GM23338 (cell line): ENCODE results near the gene TMEM30A. TPM values are rescaled to one million over a fixed set of nuclear protein-coding genes. Genes with fewer than 3 reads are reported as not detected.

Experiments used
- ATAC-seq: fragments of 200-7000 bp; cut with Tn5 transposase; 3 replicates; pipeline ENCODE4 v1.9.1; 2020
- DNase-seq: peaks from one replicate; pipeline ENCODE4 v3.0.0-alpha.2; 2015; ENCODE audit warnings: low spot score
- H2AFZ ChIP-seq: fragments of 200-600 bp; sonication (generic); 2 replicates; pipeline ENCODE4 v1.8.0; 2016; ENCODE audit warnings: antibody characterized with exemption, mild to moderate bottlenecking, moderate library complexity
- H3F3A ChIP-seq: fragments of 200-600 bp; sonication (generic); replicated peaks from 2 replicates; pipeline ENCODE4 v1.8.0; 2017; ENCODE audit warnings: antibody characterized with exemption, mixed run types, low read depth
- H3K27ac ChIP-seq: fragments of 200-600 bp; sonication (generic); 2 replicates; pipeline ENCODE4 v1.6.1; 2016; ENCODE audit warnings: low read depth
- H3K27me3 ChIP-seq: fragments of 200-600 bp; sonication (generic); 2 replicates; pipeline ENCODE4 v1.8.0; 2016; ENCODE audit warnings: mild to moderate bottlenecking, mixed run types, moderate library complexity; ENCODE audit not compliant: insufficient read depth
- H3K36me3 ChIP-seq: fragments of 200-600 bp; sonication (generic); 2 replicates; pipeline ENCODE4 v1.8.0; 2016; ENCODE audit warnings: mild to moderate bottlenecking; ENCODE audit not compliant: insufficient read depth
- H3K4me1 ChIP-seq: fragments of 200-600 bp; sonication (generic); 2 replicates; pipeline ENCODE4 v1.8.0; 2016; ENCODE audit warnings: mild to moderate bottlenecking, moderate library complexity; ENCODE audit not compliant: insufficient read depth
- H3K4me2 ChIP-seq: fragments of 200-600 bp; sonication (generic); 2 replicates; pipeline ENCODE4 v1.7.1; 2017; ENCODE audit warnings: mixed run types
- H3K4me3 ChIP-seq: fragments of 200-600 bp; sonication (generic); 2 replicates; pipeline ENCODE4 v1.6.1; 2016; ENCODE audit warnings: mixed run types
- H3K79me2 ChIP-seq: fragments of 200-600 bp; sonication (generic); replicated peaks from 2 replicates; pipeline ENCODE4 v1.8.0; 2017; ENCODE audit warnings: mild to moderate bottlenecking; ENCODE audit not compliant: insufficient read depth
- H3K9me2 ChIP-seq: fragments of 200-600 bp; sonication (generic); 2 replicates; pipeline ENCODE4 v1.8.0; 2017; ENCODE audit not compliant: insufficient read depth
- H4K20me1 ChIP-seq: fragments of 200-600 bp; sonication (generic); replicated peaks from 2 replicates; pipeline ENCODE4 v1.8.0; 2017; ENCODE audit warnings: mild to moderate bottlenecking; ENCODE audit not compliant: insufficient read depth
- H3K27ac Mint-ChIP-seq: 2 replicates; pipeline ENCODE4 v1.8.0; 2020; ENCODE audit warnings: inconsistent platforms, mild to moderate bottlenecking, moderate library complexity, mixed read lengths
- H3K27me3 Mint-ChIP-seq: 3 replicates; pipeline ENCODE4 v1.8.0; 2022; ENCODE audit warnings: low read depth, mild to moderate bottlenecking, moderate library complexity, mixed read lengths, inconsistent platforms; ENCODE audit not compliant: insufficient read depth, poor library complexity
- H3K36me3 Mint-ChIP-seq: 3 replicates; pipeline ENCODE4 v1.8.0; 2021; ENCODE audit warnings: low read depth, mild to moderate bottlenecking, inconsistent platforms, moderate library complexity, mixed read lengths
- H3K4me1 Mint-ChIP-seq: 3 replicates; pipeline ENCODE4 v1.8.0; 2020; ENCODE audit warnings: mild to moderate bottlenecking, inconsistent platforms, mixed read lengths
- H3K4me3 Mint-ChIP-seq: 3 replicates; pipeline ENCODE4 v1.8.0; 2021; ENCODE audit warnings: moderate library complexity, mild to moderate bottlenecking, inconsistent platforms, mixed read lengths
- H3K9me3 Mint-ChIP-seq: 3 replicates; pipeline ENCODE4 v1.8.0; 2020; ENCODE audit warnings: moderate library complexity, mild to moderate bottlenecking, inconsistent platforms, mixed read lengths
- CREB1 ChIP-seq: fragments of 250-450 bp; sonication (Bioruptor Pico); IDR thresholded peaks from 2 replicates; pipeline ENCODE4 v1.5.0; 2020; ENCODE audit warnings: low read depth, mild to moderate bottlenecking, moderate library complexity
- ETS1 ChIP-seq: IDR thresholded peaks from 2 replicates; pipeline ENCODE4 v1.6.1; 2016; ENCODE audit warnings: antibody characterized with exemption
- EZH2 ChIP-seq: fragments of 200-600 bp; sonication (generic); IDR thresholded peaks from one replicate; pipeline ENCODE4 v1.8.0; 2017; ENCODE audit warnings: antibody characterized with exemption, mild to moderate bottlenecking, low read depth; ENCODE audit not compliant: unreplicated experiment
- JUNB ChIP-seq: IDR thresholded peaks from one replicate; pipeline ENCODE4 v1.6.1; 2016; ENCODE audit warnings: antibody characterized with exemption; ENCODE audit not compliant: unreplicated experiment
- NANOG ChIP-seq: IDR thresholded peaks from 2 replicates; pipeline ENCODE4 v1.6.1; 2016; ENCODE audit warnings: antibody characterized with exemption, borderline replicate concordance
- POLR2AphosphoS5 ChIP-seq: IDR thresholded peaks from 2 replicates; pipeline ENCODE4 v1.6.1; 2016; ENCODE audit warnings: antibody characterized with exemption, low read depth
- ZNF114 ChIP-seq: fragments of 250-450 bp; sonication (Bioruptor Pico); IDR thresholded peaks from 2 replicates; pipeline ENCODE4 v1.5.0; 2020; ENCODE audit warnings: mild to moderate bottlenecking, moderate library complexity
- ZNF462 ChIP-seq: fragments of 250-450 bp; sonication (Bioruptor Pico); IDR thresholded peaks from 2 replicates; pipeline ENCODE4 v1.5.0; 2020; ENCODE audit warnings: mild to moderate bottlenecking, moderate library complexity
- polyA plus RNA-seq: library from polyadenylated mRNA; unstranded; fragments of >200 nt; fragmentation: Nextera tagmentation; extraction: Ambion mirVana; gene quantifications from 2 replicates; pipeline ENCODE4 v1.2.1, GENCODE V29; 2016
- total RNA-seq: library from RNA; depleted of rRNA; stranded (reverse); fragments of >200 nt; shearing (Covaris generic); gene quantifications from 2 replicates; pipeline ENCODE4 v1.2.3, GENCODE V29; 2014

The TMEM30A gene
- total and polyA plus RNA-seq, 2 experiments from 2014 or later = 61.7 to 99.9 TPM

GRCh38 chr6:75243333-75244062, 41.1 kb downstream of the TMEM30A start, which contains the start of gene COX7A2:
TSS of gene COX7A2 (minus strand) at chr6:75243801. CDS start at chr6:75243734, 67 bp downstream.
- ATAC-seq (peak; percentile 97), DNase-seq (peak; percentile 99)
- peaks cover 32% of the 10 kb centered on the region for H3K36me3 Mint-ChIP-seq
- peak within 1 kb of the TSS; percentile 98 for H3K27ac Mint-ChIP-seq
- peak within 1 kb of the TSS; percentile 94 for H3K4me3 Mint-ChIP-seq
- Histone ChIP-seq H3F3A (no peaks in the 10 kb centered on the region; the same call in 1 of the 2 replicates), H3K27me3 (no peaks in the 10 kb centered on the region), H3K27ac (peak within 1 kb of the TSS; percentile 93), H2AFZ (peak within 1 kb of the TSS; percentile 50; the same call in 1 of the 2 replicates), H3K79me2 (peaks cover 35% of the 10 kb centered on the region), H3K9me2 (no peaks in the 10 kb centered on the region), H4K20me1 (peaks cover 4% of the 10 kb centered on the region; the same call in 1 of the 2 replicates), H3K4me3 (peak within 1 kb of the TSS; percentile 70), H3K4me1 (0 out of 2 replicates have a peak, but pooled peaks cover 12% of the 10 kb centered on the region), H3K4me2 (peak within 1 kb of the TSS; percentile 89), H3K36me3 (peaks cover 24% of the 10 kb centered on the region; the same call in 1 of the 2 replicates)
- H3K27me3 Mint-ChIP-seq = peaks cover 10% of the 10 kb centered on the region
- no peaks in the 10 kb centered on the region for H3K9me3 Mint-ChIP-seq
- H3K4me1 Mint-ChIP-seq = peaks cover 20% of the 10 kb centered on the region; the same call in 2 of the 3 replicates
- TF ChIP-seq ETS1 (peak; percentile 83), ZNF462 (CRISPR knock-in tag) (no peak), EZH2 (no peak), CREB1 (CRISPR knock-in tag) (peak; percentile 77), NANOG (no peak), POLR2AphosphoS5 (peak; percentile 96), JUNB (no peak), ZNF114 (CRISPR knock-in tag) (no peak)
